Gastroesophageal sphincter (tissue), 4 donors: ENCODE data around the gene SH2B3. TPM values are rescaled to one million over a fixed set of nuclear protein-coding genes. Genes with fewer than 3 reads are reported as not detected.
A peak's percentile ranks its signal among the peaks of the same experiment; 100 is the strongest.

Experiments used
- ATAC-seq: fragments of 150-250 bp; one replicate; pipeline ENCODE4 v1.9.1; 2016; ENCODE audit warnings: mild to moderate bottlenecking, moderate library complexity
- H3K27ac ChIP-seq, 4 donors: fragments of 200-600 bp; sonication (generic) in 3 of 4; 1 replicate in 3 of 4; 2 replicates in 1 of 4; pipeline ENCODE4 v1.5.1; 2016 to 2019
- H3K27me3 ChIP-seq: fragments of 200-600 bp; sonication (generic); one replicate; pipeline ENCODE4 v1.5.1; 2019
- H3K36me3 ChIP-seq, 2 donors: fragments of 200-600 bp; sonication (generic); one replicate each; pipeline ENCODE4 v1.5.1; 2019; ENCODE audit warnings: control low read depth in 1 of 2
- H3K4me1 ChIP-seq, 3 donors: fragments of 200-600 bp; sonication (generic); 1 replicate in 2 of 3; 2 replicates in 1 of 3; pipeline ENCODE4 v1.5.1; 2016 to 2019; ENCODE audit warnings: control low read depth in 2 of 3
- H3K4me3 ChIP-seq, 2 donors: fragments of 200-600 bp; sonication (generic); one replicate each; pipeline ENCODE4 v1.5.1; 2019; ENCODE audit warnings: mild to moderate bottlenecking in 1 of 2, moderate library complexity in 1 of 2
- H3K9me3 ChIP-seq, 3 donors: fragments of 200-600 bp; sonication (generic); one replicate each; pipeline ENCODE4 v1.5.1; 2017 to 2019; ENCODE audit warnings: control low read depth in 2 of 3
- EP300 ChIP-seq: sonication (generic); formaldehyde crosslinking; IDR thresholded peaks from one replicate; pipeline ENCODE4 v1.6.1; 2017; ENCODE audit warnings: antibody characterized with exemption, mild to moderate bottlenecking
- POLR2A ChIP-seq, 2 donors: fragments of 450-650 bp; IDR thresholded peaks; one replicate each; pipeline ENCODE4 v1.6.1; 2017; ENCODE audit warnings: antibody characterized with exemption in 2 of 2, mild to moderate bottlenecking in 2 of 2, moderate library complexity in 1 of 2
- POLR2AphosphoS5 ChIP-seq: sonication (generic); formaldehyde crosslinking; IDR thresholded peaks from one replicate; pipeline ENCODE4 v1.6.1; 2017; ENCODE audit warnings: antibody characterized with exemption
- WGBS, 2 donors: methylation state at CpG; one replicate each; pipeline ENCODE4 v1.1.5; 2018; ENCODE audit warnings: low coverage in 1 of 2; 5-methylcytosine and 5-hydroxymethylcytosine counted together
- total RNA-seq, 4 donors: library from RNA; depleted of rRNA; stranded (reverse); fragments of >200 nt; gene quantifications; one replicate each; pipeline ENCODE4 v1.1.0, GENCODE V29; 2016
- TF ChIP-seq, protein P1 (sequence below), 4 experiments: fragments of 200-600 bp in 2 of 4; fragments of 450-650 bp in 2 of 4; sonication (generic) in 1 of 4; IDR thresholded peaks; one replicate each; pipeline ENCODE4 v1.5.1; 2017 to 2019; ENCODE audit warnings: antibody characterized with exemption in 4 of 4, mild to moderate bottlenecking in 2 of 4, moderate library complexity in 2 of 4

SH2B3 gene
- total RNA-seq, 4 donors from 2014 or later, result 17.0 to 33.1 (median 23.3) TPM

DNA sequence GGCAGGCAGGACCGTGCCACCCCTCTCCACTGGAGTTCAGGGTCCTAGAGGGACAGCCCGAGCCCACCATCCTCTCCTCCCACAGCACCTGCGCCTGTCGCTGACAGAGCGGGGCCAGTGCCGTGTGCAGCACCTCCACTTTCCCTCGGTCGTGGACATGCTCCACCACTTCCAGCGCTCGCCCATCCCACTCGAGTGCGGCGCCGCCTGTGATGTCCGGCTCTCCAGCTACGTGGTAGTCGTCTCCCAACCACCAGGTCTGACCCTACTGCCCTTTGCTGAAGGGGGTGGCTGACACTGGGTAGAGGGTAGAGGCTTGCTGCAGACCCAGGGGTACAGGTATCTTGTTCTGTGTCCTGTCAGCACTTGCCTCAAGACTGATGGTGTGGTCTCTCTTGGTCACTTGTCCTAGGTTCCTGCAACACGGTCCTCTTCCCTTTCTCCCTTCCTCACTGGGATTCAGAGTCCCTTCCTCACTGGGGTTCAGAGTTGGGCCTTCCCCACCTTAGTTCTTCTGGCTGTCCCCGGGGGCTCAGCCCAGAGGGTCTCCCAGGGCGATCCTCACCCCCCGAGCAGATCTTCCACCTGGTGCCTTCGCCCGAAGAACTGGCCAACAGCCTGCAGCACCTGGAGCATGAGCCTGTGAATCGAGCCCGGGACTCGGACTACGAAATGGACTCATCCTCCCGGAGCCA is 42.0 kb downstream of the SH2B3 start:
- TF ChIP-seq POLR2AphosphoS5 (no peak), POLR2A (IDR thresholded peaks at IDR 0.05) (no peak), EP300 (no peak)
- TF ChIP-seq, protein P1, sequence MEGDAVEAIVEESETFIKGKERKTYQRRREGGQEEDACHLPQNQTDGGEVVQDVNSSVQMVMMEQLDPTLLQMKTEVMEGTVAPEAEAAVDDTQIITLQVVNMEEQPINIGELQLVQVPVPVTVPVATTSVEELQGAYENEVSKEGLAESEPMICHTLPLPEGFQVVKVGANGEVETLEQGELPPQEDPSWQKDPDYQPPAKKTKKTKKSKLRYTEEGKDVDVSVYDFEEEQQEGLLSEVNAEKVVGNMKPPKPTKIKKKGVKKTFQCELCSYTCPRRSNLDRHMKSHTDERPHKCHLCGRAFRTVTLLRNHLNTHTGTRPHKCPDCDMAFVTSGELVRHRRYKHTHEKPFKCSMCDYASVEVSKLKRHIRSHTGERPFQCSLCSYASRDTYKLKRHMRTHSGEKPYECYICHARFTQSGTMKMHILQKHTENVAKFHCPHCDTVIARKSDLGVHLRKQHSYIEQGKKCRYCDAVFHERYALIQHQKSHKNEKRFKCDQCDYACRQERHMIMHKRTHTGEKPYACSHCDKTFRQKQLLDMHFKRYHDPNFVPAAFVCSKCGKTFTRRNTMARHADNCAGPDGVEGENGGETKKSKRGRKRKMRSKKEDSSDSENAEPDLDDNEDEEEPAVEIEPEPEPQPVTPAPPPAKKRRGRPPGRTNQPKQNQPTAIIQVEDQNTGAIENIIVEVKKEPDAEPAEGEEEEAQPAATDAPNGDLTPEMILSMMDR (IDR thresholded peaks at IDR 0.05), result no peak
- Histone ChIP-seq H3K4me3 (no peak overlapping the region), H3K36me3 (peaks cover 0 to 94% of the 10 kb centered on the region in 2 donors), H3K27me3 (no peaks in the 10 kb centered on the region), H3K4me1 (peaks cover 0 to 84% (median 18%) of the 10 kb centered on the region in 3 donors), H3K9me3 (no peaks in the 10 kb centered on the region), H3K27ac (peak overlapping the region in 3 of 4 donors; percentile 27 to 63 (median 57))
- 40 to 72% methylated on average over 1 to 5 of the region's 28 CpGs for WGBS, 2 donors
- ATAC-seq, result no peak

DNA sequence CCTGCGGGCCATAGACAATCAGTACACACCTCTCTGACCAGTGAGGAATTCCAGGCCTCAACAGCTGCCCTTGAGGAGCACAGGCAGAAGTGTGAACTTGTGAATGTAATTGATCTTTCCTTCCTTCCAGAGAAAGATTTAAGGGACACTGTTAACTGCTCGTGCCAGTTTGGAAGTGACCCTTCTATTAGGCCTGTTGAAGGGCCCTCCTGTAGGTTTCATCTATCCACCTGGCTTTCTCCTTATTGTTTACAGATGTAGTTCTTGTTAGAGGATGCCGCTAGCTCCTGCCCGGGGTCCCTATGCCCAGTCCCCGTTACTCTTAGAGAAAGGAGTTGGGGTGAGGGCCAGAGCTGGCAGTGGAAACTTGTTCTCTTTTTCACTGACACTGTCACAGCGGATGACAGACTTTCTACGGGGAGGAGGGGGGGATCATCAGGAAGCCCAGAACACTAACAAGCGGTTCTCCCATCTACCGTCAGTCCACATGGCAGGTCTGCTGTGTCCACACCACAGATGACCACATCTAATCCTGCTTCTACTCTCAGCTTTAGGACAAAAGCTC is 42.6 kb downstream of the SH2B3 start:
- Histone ChIP-seq H3K36me3 (peaks cover 0 to 94% of the 10 kb centered on the region in 2 donors), H3K27ac (peak overlapping the region in 2 of 4 donors; percentile 27 to 38), H3K27me3 (no peaks in the 10 kb centered on the region), H3K9me3 (no peaks in the 10 kb centered on the region), H3K4me3 (no peak overlapping the region), H3K4me1 (peaks cover 0 to 79% (median 18%) of the 10 kb centered on the region in 3 donors)
- no peak for TF ChIP-seq POLR2A (IDR thresholded peaks at IDR 0.05)
- TF ChIP-seq POLR2AphosphoS5, result no peak
- TF ChIP-seq, protein P1 (IDR thresholded peaks at IDR 0.05), result no peak
- no peak for TF ChIP-seq EP300
- WGBS, 2 donors, result 72 to 74% methylated on average over 3 to 7 of the region's 9 CpGs
- ATAC-seq, result no peak

DNA sequence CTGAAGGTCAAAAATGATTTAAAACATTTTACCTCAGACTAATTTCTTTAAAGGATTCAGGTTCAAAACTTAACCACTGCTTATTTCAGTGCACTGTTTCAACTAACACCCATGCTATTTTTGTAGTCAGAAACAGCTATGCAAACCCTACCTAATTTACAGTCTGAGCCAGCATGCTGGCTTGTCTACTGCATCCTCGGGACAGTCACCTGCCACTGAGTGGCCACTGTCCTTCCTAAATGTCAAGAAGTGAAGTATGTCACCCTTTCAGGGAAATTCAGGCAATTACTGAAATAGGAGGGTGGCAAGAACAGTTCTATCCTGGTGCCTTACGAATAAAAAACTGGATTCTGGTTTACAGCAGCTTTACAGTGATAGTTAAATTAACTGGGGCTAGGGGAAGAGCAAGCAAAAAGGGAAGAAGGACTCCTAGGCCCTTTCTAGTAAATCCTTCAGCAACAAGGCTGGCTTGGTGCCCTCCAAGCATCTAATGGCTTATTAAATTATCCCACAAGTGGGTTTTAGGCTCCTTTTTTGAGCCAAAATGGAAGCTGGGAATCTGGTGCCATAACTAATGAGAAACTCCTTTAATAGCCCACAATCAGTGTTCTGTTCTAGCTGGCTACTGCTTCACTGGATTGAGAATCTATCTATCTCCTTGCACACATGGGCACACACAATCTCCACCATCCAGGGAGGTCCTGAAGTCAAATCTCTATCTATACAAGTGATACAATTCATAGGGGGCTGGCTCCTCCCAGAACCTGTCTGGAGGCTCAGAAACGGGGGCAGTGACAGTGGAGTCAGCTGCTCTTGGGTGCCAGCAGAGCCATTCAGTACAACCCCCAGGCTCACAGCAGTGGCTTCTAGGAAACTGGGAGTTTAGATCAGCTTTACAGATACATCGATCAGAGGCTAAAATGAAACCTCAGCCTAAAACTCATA is 43.4 kb downstream of the SH2B3 start:
- peaks cover 0 to 94% of the 10 kb centered on the region in 2 donors for H3K36me3 ChIP-seq

DNA sequence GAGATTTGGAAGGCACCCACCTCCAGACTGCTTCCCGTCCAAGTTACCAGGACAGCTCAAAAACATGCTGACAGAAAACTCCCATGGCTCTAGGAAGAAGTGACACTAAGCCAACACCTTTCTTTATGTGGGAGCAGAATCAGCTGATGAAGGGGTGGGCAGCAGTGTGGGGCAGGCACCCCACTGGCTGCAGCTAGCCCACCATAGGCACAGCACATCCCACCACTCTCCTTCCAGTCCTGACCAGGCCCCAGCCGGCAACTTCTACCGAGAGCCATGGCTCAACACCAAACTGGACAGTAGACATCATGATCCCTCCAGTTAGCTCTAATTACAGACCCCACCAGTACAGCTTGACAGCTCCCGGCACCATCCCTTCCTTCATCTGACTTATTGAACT is 45.0 kb downstream of the SH2B3 start:
- Histone ChIP-seq H3K4me1 (peaks cover 0 to 63% (median 4%) of the 10 kb centered on the region in 3 donors), H3K27ac (peak overlapping the region in 1 of 4 donors; percentile 31), H3K36me3 (peaks cover 0 to 94% of the 10 kb centered on the region in 2 donors), H3K27me3 (no peaks in the 10 kb centered on the region), H3K4me3 (no peak overlapping the region), H3K9me3 (no peaks in the 10 kb centered on the region)
- TF ChIP-seq, protein P1 (IDR thresholded peaks at IDR 0.05), result no peak
- TF ChIP-seq POLR2A (IDR thresholded peaks at IDR 0.05) (no peak), EP300 (no peak), POLR2AphosphoS5 (no peak)
- 80 to 83% methylated on average over 1 to 2 of the region's 4 CpGs for WGBS, 2 donors
- ATAC-seq, result no peak

More for the DNA sequence above, 43.4 kb downstream of the SH2B3 start:
- H3K4me3 ChIP-seq, result no peak overlapping the region
- peaks cover 0 to 79% (median 18%) of the 10 kb centered on the region in 3 donors for H3K4me1 ChIP-seq
- no peaks in the 10 kb centered on the region for H3K27me3 ChIP-seq
- no peaks in the 10 kb centered on the region for H3K9me3 ChIP-seq
- whole genome bisulfite sequencing, 2 donors, result 68 to 72% methylated on average over 2 to 4 of the region's 4 CpGs
- no peak for ATAC-seq
- TF ChIP-seq, protein P1 (IDR thresholded peaks at IDR 0.05), result no peak
- TF ChIP-seq EP300 (no peak), POLR2A (IDR thresholded peaks at IDR 0.05) (no peak), POLR2AphosphoS5 (no peak)
- peak overlapping the region in 3 of 4 donors; percentile 20 to 38 (median 27) for H3K27ac ChIP-seq
